Activated naive CD8-positive, alpha-beta T cell treated with anti-CD3 and anti-CD28 coated beads, Interleukin-2, amount 50 U/mL, for 24 hours (primary cell): Measurements from ENCODE around the gene STEAP3.

Experiments
- ATAC-seq: fragments of 150-1000 bp; cut with Tn5 transposase; one replicate; pipeline ENCODE4 v1.10.0; 2021
- DNase-seq: peaks from one replicate; pipeline ENCODE4 v3.0.0; 2021
- H3K27ac Mint-ChIP-seq: one replicate; pipeline ENCODE4 v1.8.0; 2021; ENCODE audit warnings: mild to moderate bottlenecking, mixed read lengths
- H3K27me3 Mint-ChIP-seq: one replicate; pipeline ENCODE4 v1.8.0; 2021; ENCODE audit warnings: mixed read lengths
- H3K36me3 Mint-ChIP-seq: one replicate; pipeline ENCODE4 v1.8.0; 2021; ENCODE audit warnings: low read depth, mixed read lengths
- H3K4me1 Mint-ChIP-seq: one replicate; pipeline ENCODE4 v1.8.0; 2021; ENCODE audit warnings: mixed read lengths
- H3K4me3 Mint-ChIP-seq: one replicate; pipeline ENCODE4 v1.8.0; 2021; ENCODE audit warnings: mild to moderate bottlenecking, moderate library complexity, mixed read lengths
- H3K9me3 Mint-ChIP-seq: one replicate; pipeline ENCODE4 v1.8.0; 2021; ENCODE audit warnings: mixed read lengths

STEAP3 gene

DNA sequence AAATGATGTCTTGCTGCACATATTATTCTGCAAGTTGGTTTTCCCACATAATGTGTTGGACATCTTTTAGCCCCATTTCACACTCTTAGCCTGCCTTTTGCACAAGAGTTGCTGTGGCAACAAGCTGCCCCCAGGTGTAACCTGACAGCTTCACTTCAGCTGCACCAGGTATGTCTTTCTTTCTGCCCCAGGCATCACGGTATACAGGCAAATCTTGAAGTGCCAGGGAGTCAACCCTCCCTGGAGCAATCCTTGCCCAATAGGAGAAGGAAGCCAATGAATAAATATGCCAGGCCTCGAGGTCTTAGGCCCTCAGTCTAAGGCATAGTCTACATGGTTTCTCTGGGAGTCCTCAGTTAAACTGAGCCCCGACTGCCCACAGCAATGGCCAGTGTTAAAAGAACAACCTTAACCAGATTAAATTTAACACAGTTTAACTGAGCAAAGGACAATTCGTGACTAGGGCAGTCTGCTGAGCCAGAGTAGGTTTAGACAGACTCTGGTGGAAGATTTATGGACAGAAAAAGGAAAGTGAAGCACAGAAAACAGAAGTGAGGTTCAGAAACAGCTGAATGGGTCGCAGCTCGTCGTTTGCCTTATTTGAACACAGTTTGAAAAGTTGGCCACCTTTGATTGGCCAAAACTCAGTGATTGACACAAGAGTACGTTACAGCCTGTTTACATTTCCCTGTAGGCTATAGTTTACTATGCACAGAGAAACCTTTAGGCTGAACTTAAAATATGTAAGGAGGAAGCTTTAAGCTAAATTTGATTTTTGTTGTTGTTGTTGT is 33.1 kb upstream of the STEAP3 start:
- H3K36me3 Mint-ChIP-seq, result no peaks in the 10 kb centered on the region
- no peak overlapping the region for H3K27ac Mint-ChIP-seq
- ATAC-seq (no peak), DNase-seq (no peak)
- peaks cover 9% of the 10 kb centered on the region for H3K27me3 Mint-ChIP-seq
- no peak overlapping the region for H3K4me3 Mint-ChIP-seq
- no peaks in the 10 kb centered on the region for H3K4me1 Mint-ChIP-seq
- H3K9me3 Mint-ChIP-seq, result no peaks in the 10 kb centered on the region

- peaks cover 13% of the 10 kb centered on the region for H3K27me3 Mint-ChIP-seq
- no peak overlapping the region for H3K4me3 Mint-ChIP-seq
- no peaks in the 10 kb centered on the region for H3K36me3 Mint-ChIP-seq
- ATAC-seq (no peak), DNase-seq (no peak)
- no peaks in the 10 kb centered on the region for H3K4me1 Mint-ChIP-seq
- no peak overlapping the region for H3K27ac Mint-ChIP-seq
- H3K9me3 Mint-ChIP-seq, result no peaks in the 10 kb centered on the region
Observed at GRCh38 chr2:119192893-119193292, 30.7 kb upstream of the STEAP3 start.

DNA sequence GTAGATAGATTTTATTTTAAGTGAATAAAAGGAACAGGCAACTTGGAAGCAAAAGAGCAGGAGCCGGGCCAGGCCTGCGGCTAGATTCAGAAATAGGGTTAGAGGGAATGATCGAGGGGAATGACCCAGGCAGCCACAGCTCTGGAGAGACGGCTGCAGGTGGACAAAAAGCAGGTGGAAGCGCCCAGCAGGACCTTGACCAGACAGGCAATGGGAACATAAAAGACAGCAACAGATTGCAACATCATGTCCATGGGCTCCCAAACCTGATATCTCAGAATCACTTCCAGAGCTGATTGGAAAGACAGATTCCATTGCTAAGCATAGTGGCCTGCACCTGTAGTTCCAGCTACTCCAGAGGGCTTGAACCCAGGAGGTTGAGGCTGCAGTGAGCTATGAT is 28.6 kb upstream of the STEAP3 start:
- ATAC-seq, result no peak

GRCh38 chr2:119195887-119196286 is 27.7 kb upstream of the STEAP3 start:
- H3K27ac Mint-ChIP-seq, result no peak overlapping the region
- H3K9me3 Mint-ChIP-seq, result no peaks in the 10 kb centered on the region
- ATAC-seq (no peak), DNase-seq (no peak)
- H3K4me1 Mint-ChIP-seq, result no peaks in the 10 kb centered on the region
- H3K4me3 Mint-ChIP-seq, result no peak overlapping the region
- H3K27me3 Mint-ChIP-seq, result peaks cover 21% of the 10 kb centered on the region
- H3K36me3 Mint-ChIP-seq, result no peaks in the 10 kb centered on the region

More for the DNA sequence above, 28.6 kb upstream of the STEAP3 start:
- Mint-ChIP-seq H3K4me3 (no peak overlapping the region), H3K36me3 (no peaks in the 10 kb centered on the region), H3K4me1 (no peaks in the 10 kb centered on the region), H3K27ac (no peak overlapping the region), H3K27me3 (peaks cover 21% of the 10 kb centered on the region), H3K9me3 (no peaks in the 10 kb centered on the region)
- DNase-seq, result no peak

DNA sequence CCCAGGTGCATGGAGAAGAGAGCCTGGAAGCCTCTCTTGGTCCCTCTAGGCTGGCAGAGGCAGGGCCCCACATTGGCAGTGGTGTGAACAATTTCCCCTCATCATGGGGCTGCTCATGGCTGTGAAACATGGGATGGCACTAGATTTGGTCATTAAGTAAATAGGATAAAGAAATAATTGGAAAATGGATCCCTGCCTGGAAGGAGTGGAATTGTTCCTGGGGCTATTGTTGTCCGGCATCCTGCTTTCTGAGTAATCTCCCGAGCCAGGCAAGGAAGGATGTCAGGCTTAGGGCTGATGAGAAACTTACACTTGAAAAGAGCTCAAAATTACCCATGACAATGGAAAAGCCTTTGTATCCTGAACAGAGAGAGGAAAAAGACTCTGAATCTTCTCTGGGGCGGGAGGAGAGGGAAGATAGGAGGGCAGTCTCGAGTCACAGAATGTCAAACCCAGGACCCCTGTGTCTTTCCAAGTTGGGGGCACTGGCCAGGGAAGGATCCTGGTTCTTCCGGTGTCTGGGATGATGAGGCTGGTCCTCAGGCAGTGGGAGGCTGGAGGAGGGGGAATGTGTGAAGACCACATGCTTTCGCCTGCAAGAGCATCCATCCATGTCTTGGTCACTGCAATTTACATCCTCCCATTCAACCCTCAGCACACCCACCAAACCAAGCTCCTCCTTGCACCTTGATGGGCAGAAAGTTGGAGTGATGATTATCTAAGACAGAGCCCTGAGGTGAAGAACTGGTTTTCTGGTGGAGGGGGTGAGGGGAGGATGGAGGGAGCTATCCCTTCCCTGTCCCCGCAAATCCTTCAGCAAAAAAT is 27.1 kb upstream of the STEAP3 start:
- Mint-ChIP-seq H3K9me3 (no peaks in the 10 kb centered on the region), H3K4me3 (no peak overlapping the region), H3K36me3 (no peaks in the 10 kb centered on the region), H3K4me1 (no peaks in the 10 kb centered on the region), H3K27me3 (peaks cover 21% of the 10 kb centered on the region), H3K27ac (no peak overlapping the region)
- DNase-seq (no peak), ATAC-seq (no peak)

- ATAC-seq (no peak), DNase-seq (no peak)
- H3K27me3 Mint-ChIP-seq, result peaks cover 19% of the 10 kb centered on the region
Observed at GRCh38 chr2:119197126-119197405, 26.6 kb upstream of the STEAP3 start.

GRCh38 chr2:119197529-119198239 is 25.9 kb upstream of the STEAP3 start:
- ATAC-seq, result no peak
- Mint-ChIP-seq H3K4me3 (no peak overlapping the region), H3K27ac (no peak overlapping the region), H3K4me1 (no peaks in the 10 kb centered on the region), H3K9me3 (no peaks in the 10 kb centered on the region), H3K27me3 (peaks cover 19% of the 10 kb centered on the region), H3K36me3 (no peaks in the 10 kb centered on the region)
- DNase-seq, result no peak

More at GRCh38 chr2:119197126-119197405, 26.6 kb upstream of the STEAP3 start:
- Mint-ChIP-seq H3K4me3 (no peak overlapping the region), H3K27ac (no peak overlapping the region), H3K9me3 (no peaks in the 10 kb centered on the region), H3K36me3 (no peaks in the 10 kb centered on the region), H3K4me1 (no peaks in the 10 kb centered on the region)

DNA sequence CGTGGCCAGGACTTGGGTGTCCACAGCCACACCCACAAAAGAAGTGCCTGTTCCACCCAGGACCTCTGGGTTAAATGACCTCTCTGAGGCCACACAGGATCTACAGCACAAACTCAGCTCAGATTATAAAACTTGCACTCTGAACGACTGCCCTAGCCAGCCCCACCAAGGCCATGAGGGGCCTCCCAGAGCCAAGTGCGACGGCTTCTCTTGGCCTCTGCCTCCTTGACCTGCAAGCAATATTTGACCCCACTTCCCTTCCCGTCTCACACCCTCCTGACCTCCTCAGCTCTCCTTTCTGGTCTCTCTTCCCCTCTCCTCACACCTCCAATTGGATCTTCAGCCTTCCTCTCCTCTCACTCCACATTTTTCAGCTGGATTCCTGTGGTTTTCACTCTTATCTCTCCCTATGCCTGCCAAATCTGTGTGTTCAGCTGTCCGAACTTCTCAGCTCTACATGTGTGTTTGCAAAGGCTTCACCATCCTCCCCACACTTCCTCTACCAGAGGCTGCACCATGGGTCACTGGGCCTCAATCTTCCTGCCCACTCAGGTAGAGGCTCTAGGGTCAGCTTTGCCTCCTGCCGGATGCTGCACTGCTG is 25.3 kb upstream of the STEAP3 start:
- ATAC-seq, result no peak
- H3K27ac Mint-ChIP-seq, result no peak overlapping the region
- H3K9me3 Mint-ChIP-seq, result no peaks in the 10 kb centered on the region
- H3K4me1 Mint-ChIP-seq, result no peaks in the 10 kb centered on the region
- no peak for DNase-seq
- peaks cover 17% of the 10 kb centered on the region for H3K27me3 Mint-ChIP-seq
- H3K4me3 Mint-ChIP-seq, result no peak overlapping the region
- H3K36me3 Mint-ChIP-seq, result no peaks in the 10 kb centered on the region

DNA sequence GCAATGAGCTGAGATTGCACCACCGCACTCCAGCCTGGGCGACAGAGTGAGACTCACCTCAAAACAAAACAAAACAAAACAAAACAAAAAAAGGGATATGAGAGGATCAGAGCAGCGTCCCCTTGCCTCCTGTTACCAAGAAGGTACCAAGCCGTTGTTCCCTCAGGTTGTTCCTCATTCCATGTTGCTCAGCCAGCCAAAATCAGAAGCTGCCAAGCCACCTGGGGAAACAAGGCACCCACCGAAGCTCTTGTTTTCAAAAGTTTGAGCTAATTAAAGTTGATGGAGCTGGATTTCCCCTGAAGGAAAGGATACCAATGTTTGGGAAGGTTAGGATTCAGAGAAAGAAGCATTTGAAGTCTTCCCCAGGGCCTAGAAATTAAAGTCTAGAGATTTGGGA is 21.8 kb upstream of the STEAP3 start:
- Mint-ChIP-seq H3K27ac (no peak overlapping the region), H3K4me3 (no peak overlapping the region), H3K9me3 (no peaks in the 10 kb centered on the region), H3K4me1 (no peaks in the 10 kb centered on the region), H3K27me3 (peaks cover 8% of the 10 kb centered on the region), H3K36me3 (no peaks in the 10 kb centered on the region)
- ATAC-seq (no peak), DNase-seq (no peak)

- no peaks in the 10 kb centered on the region for H3K36me3 Mint-ChIP-seq
- H3K9me3 Mint-ChIP-seq, result no peaks in the 10 kb centered on the region
- no peaks in the 10 kb centered on the region for H3K4me1 Mint-ChIP-seq
- H3K27ac Mint-ChIP-seq, result no peak overlapping the region
- peaks cover 8% of the 10 kb centered on the region for H3K27me3 Mint-ChIP-seq
- ATAC-seq, result no peak
- no peak overlapping the region for H3K4me3 Mint-ChIP-seq
- DNase-seq, result no peak
Observed at GRCh38 chr2:119202610-119203310, 20.9 kb upstream of the STEAP3 start.

GRCh38 chr2:119204525-119204924 is 19.1 kb upstream of the STEAP3 start:
- Mint-ChIP-seq H3K36me3 (no peaks in the 10 kb centered on the region), H3K4me3 (no peak overlapping the region), H3K9me3 (no peaks in the 10 kb centered on the region), H3K27ac (no peak overlapping the region), H3K27me3 (peaks cover 5% of the 10 kb centered on the region), H3K4me1 (no peaks in the 10 kb centered on the region)
- DNase-seq (no peak), ATAC-seq (no peak)

DNA sequence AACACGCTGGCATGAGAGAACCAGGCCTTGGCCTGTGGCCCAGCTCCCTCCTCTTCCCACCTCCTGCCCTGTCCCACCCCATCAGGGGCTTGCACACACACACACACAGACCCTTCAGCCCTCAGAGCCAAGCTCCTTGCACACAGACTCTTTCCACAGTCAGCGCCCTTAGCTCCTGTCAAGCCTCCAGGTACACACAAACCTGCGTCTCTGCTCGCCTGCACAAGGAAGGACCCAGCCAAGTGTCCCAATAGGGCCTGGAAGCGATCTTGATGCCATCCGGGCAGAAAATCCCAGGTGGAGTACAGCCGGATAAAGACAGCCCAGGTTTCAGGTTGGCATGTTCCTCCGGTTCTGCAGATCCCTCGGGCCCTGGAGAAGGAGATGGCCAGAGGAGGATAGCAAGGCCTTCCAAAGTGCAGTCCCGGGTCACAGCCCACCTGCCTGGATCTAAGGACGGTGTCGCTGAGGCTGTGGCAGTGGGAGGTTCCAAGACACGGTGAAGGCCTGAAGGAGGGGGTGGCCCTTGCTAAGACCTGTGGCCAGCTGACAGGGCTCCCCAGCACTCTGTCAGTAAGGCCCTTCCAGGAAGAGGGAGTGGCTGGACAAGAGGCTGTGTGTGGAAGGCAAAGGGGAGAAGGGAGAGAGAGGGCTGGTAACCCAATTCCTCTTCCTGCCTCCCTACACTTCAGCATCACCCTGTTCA is 18.5 kb upstream of the STEAP3 start:
- H3K27ac Mint-ChIP-seq, result no peak overlapping the region
- no peak overlapping the region for H3K4me3 Mint-ChIP-seq
- H3K4me1 Mint-ChIP-seq, result no peaks in the 10 kb centered on the region
- H3K36me3 Mint-ChIP-seq, result no peaks in the 10 kb centered on the region
- peaks cover 3% of the 10 kb centered on the region for H3K27me3 Mint-ChIP-seq
- no peak for DNase-seq
- no peaks in the 10 kb centered on the region for H3K9me3 Mint-ChIP-seq
- no peak for ATAC-seq

DNA sequence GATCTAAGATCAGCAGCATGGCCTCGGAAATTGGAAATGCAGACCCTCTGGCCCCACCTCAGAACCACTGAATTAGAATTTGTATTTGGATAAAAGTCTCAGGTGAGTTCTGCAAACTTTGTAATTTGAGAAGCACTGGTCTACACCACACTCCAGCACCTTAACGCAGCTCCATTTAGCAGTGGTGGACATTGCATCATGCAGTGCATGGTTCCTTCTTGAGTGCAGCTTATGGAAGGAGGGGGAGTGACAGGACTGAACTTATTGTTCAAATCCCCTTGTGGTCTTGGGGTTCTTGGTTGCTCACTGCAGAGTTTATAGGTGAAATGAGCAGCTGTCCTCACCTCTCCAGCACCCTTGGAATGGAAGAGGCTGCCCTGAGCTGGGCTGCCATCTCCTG is 17.4 kb upstream of the STEAP3 start:
- no peak overlapping the region for H3K4me3 Mint-ChIP-seq
- H3K27ac Mint-ChIP-seq, result no peak overlapping the region
- ATAC-seq, result no peak
- H3K4me1 Mint-ChIP-seq, result no peaks in the 10 kb centered on the region
- no peak for DNase-seq
- H3K36me3 Mint-ChIP-seq, result no peaks in the 10 kb centered on the region
- H3K27me3 Mint-ChIP-seq, result peaks cover 3% of the 10 kb centered on the region
- H3K9me3 Mint-ChIP-seq, result no peaks in the 10 kb centered on the region

GRCh38 chr2:119207447-119207846 is 16.2 kb upstream of the STEAP3 start:
- Mint-ChIP-seq H3K36me3 (no peaks in the 10 kb centered on the region), H3K9me3 (no peaks in the 10 kb centered on the region), H3K4me3 (no peak overlapping the region), H3K27ac (no peak overlapping the region), H3K27me3 (peaks cover 7% of the 10 kb centered on the region), H3K4me1 (no peaks in the 10 kb centered on the region)
- no peak for ATAC-seq
- DNase-seq, result no peak
